Neural cell (in vitro differentiated cells): ENCODE data around the gene GSTA5. TPM values are rescaled to one million over a fixed set of nuclear protein-coding genes. Genes with fewer than 3 reads are reported as not detected.

Experiments
- H2AFZ ChIP-seq: fragments of 200-600, 300-800 bp; sonication (generic), shearing (Covaris generic); 2 replicates; pipeline ENCODE4 v1.6.0; 2014; ENCODE audit warnings: low read depth, mild to moderate bottlenecking, antibody characterized with exemption, low read length, moderate library complexity
- H3F3A ChIP-seq: fragments of 200-600 bp; shearing (Covaris generic); 2 replicates; pipeline ENCODE4 v1.6.1; 2016; ENCODE audit warnings: mild to moderate bottlenecking, moderate library complexity, mixed read lengths, antibody characterized with exemption, low read length; ENCODE audit not compliant: insufficient read depth, poor library complexity, severe bottlenecking
- H3K27ac ChIP-seq: fragments of 200-600, 300-800 bp; sonication (generic), shearing (Covaris generic); 2 replicates; pipeline ENCODE4 v1.5.1; 2014; ENCODE audit warnings: mild to moderate bottlenecking, low read length, moderate library complexity
- H3K27me3 ChIP-seq: fragments of 300-800, 200-600 bp; sonication (generic), shearing (Covaris generic); 2 replicates; pipeline ENCODE4 v1.6.0; 2014; ENCODE audit warnings: mild to moderate bottlenecking, low read depth, low read length, moderate library complexity; ENCODE audit not compliant: insufficient read depth
- H3K36me3 ChIP-seq: fragments of 300-800, 200-600 bp; sonication (generic), shearing (Covaris generic); 2 replicates; pipeline ENCODE4 v1.5.1; 2014; ENCODE audit warnings: mild to moderate bottlenecking, antibody characterized with exemption, low read length, moderate library complexity; ENCODE audit not compliant: insufficient read depth
- H3K4me2 ChIP-seq: fragments of 300-800, 200-600 bp; sonication (generic), shearing (Covaris generic); 2 replicates; pipeline ENCODE4 v1.6.0; 2014; ENCODE audit warnings: mild to moderate bottlenecking, low read length
- H3K4me3 ChIP-seq: fragments of 300-800, 200-600 bp; sonication (generic), shearing (Covaris generic); 2 replicates; pipeline ENCODE4 v1.5.1; 2014; ENCODE audit warnings: mild to moderate bottlenecking, low read length, moderate library complexity
- H3K79me2 ChIP-seq: fragments of 200-600 bp; shearing (Covaris generic); replicated peaks from 2 replicates; pipeline ENCODE4 v1.6.0; 2014; ENCODE audit warnings: mild to moderate bottlenecking, low read length, moderate library complexity; ENCODE audit not compliant: insufficient read depth
- H3K9ac ChIP-seq: fragments of 300-800, 200-600 bp; sonication (generic), shearing (Covaris generic); 2 replicates; pipeline ENCODE4 v1.6.1; 2016; ENCODE audit warnings: mild to moderate bottlenecking, low read length, mixed read lengths
- H3K9me2 ChIP-seq: fragments of 200-600 bp; shearing (Covaris generic); 2 replicates; pipeline ENCODE4 v1.6.1; 2016; ENCODE audit warnings: mild to moderate bottlenecking, low read length, mixed read lengths; ENCODE audit not compliant: insufficient read depth
- H3K9me3 ChIP-seq: fragments of 200-600, 300-800 bp; sonication (generic), shearing (Covaris generic); 2 replicates; pipeline ENCODE4 v1.6.1; 2016; ENCODE audit warnings: mild to moderate bottlenecking, mixed run types, low read length, moderate library complexity, mixed read lengths
- H4K20me1 ChIP-seq: fragments of 200-600 bp; shearing (Covaris generic); 2 replicates; pipeline ENCODE4 v1.6.1; 2016; ENCODE audit warnings: mild to moderate bottlenecking, mixed run types; ENCODE audit not compliant: insufficient read depth
- CTCF ChIP-seq: fragments of 450-650 bp; IDR thresholded peaks from 2 replicates; pipeline ENCODE4 v1.5.1; 2014; ENCODE audit warnings: antibody characterized with exemption, mild to moderate bottlenecking, moderate library complexity; ENCODE audit not compliant: poor library complexity, severe bottlenecking
- EP300 ChIP-seq: fragments of 450-650 bp; conservative IDR thresholded peaks from 2 replicates; pipeline ENCODE4 v1.6.1; 2014; ENCODE audit warnings: antibody characterized with exemption, mild to moderate bottlenecking, moderate library complexity; ENCODE audit not compliant: poor library complexity, severe bottlenecking
- EZH2 ChIP-seq: fragments of 200-600, 300-800 bp; shearing (Covaris generic), sonication (generic); IDR thresholded peaks from 2 replicates; pipeline ENCODE4 v1.6.1; 2014; ENCODE audit warnings: antibody characterized with exemption, low read length, borderline replicate concordance, mild to moderate bottlenecking; ENCODE audit not compliant: insufficient read depth, poor library complexity, severe bottlenecking
- MXI1 ChIP-seq: fragments of 450-650 bp; conservative IDR thresholded peaks from 2 replicates; pipeline ENCODE4 v1.6.1; 2014; ENCODE audit warnings: antibody characterized with exemption, mild to moderate bottlenecking; ENCODE audit not compliant: poor library complexity, severe bottlenecking
- POLR2AphosphoS5 ChIP-seq: IDR thresholded peaks from 2 replicates; pipeline ENCODE4 v1.6.1; 2012
- RAD21 ChIP-seq: fragments of 450-650 bp; conservative IDR thresholded peaks from 2 replicates; pipeline ENCODE4 v1.6.1; 2014; ENCODE audit warnings: antibody characterized with exemption, mild to moderate bottlenecking, moderate library complexity
- REST ChIP-seq: IDR thresholded peaks from 2 replicates; pipeline ENCODE4 v1.6.1; 2012; ENCODE audit warnings: borderline replicate concordance
- SMC3 ChIP-seq: fragments of 450-650 bp; conservative IDR thresholded peaks from 2 replicates; pipeline ENCODE4 v1.6.1; 2014; ENCODE audit warnings: antibody characterized with exemption, mild to moderate bottlenecking, moderate library complexity; ENCODE audit not compliant: poor library complexity
- TAF1 ChIP-seq: IDR thresholded peaks from 2 replicates; pipeline ENCODE4 v1.6.1; 2012; ENCODE audit warnings: low read depth
- polyA plus RNA-seq: library from polyadenylated mRNA; depleted of rRNA; stranded (reverse); fragments of >200 nt; gene quantifications from 2 replicates; pipeline ENCODE4 v1.2.3, GENCODE V29; 2014

The GSTA5 gene
- polyA plus RNA-seq, 1 donor from 2014 or later = not detected

- TF ChIP-seq CTCF = no peak
- TF ChIP-seq TAF1 = no peak
- no peak for TF ChIP-seq RAD21
- no peak for TF ChIP-seq MXI1
- no peak for TF ChIP-seq EZH2
- TF ChIP-seq SMC3 = no peak
- no peak for TF ChIP-seq POLR2AphosphoS5
- TF ChIP-seq EP300 = no peak
- TF ChIP-seq REST = no peak
- H3K9me3 ChIP-seq = no peaks in the 10 kb centered on the region
- H3K9me2 ChIP-seq = no peaks in the 10 kb centered on the region
- no peaks in the 10 kb centered on the region for H3K27me3 ChIP-seq
- no peaks in the 10 kb centered on the region for H3F3A ChIP-seq
- H3K9ac ChIP-seq = no peak overlapping the region
- H3K4me3 ChIP-seq = no peak overlapping the region
- no peaks in the 10 kb centered on the region for H3K79me2 ChIP-seq
- no peak overlapping the region for H2AFZ ChIP-seq
- no peaks in the 10 kb centered on the region for H4K20me1 ChIP-seq
- no peaks in the 10 kb centered on the region for H3K36me3 ChIP-seq
- no peak overlapping the region for H3K27ac ChIP-seq
- H3K4me2 ChIP-seq = no peak overlapping the region
Measured at GRCh38 chr6:52887910-52888524, 47.4 kb upstream of the GSTA5 start.

GRCh38 chr6:52881996-52882841, 41.6 kb upstream of the GSTA5 start:
- no peaks in the 10 kb centered on the region for H3K9me2 ChIP-seq
- TF ChIP-seq EP300 (no peak), CTCF (peak; percentile 55), SMC3 (no peak), RAD21 (peak; percentile 11)
- H3K9ac ChIP-seq = no peak overlapping the region
- H3K9me3 ChIP-seq = no peaks in the 10 kb centered on the region
- H3K36me3 ChIP-seq = no peaks in the 10 kb centered on the region
- H2AFZ ChIP-seq = no peak overlapping the region
- no peak overlapping the region for H3K4me3 ChIP-seq
- H3K79me2 ChIP-seq = no peaks in the 10 kb centered on the region
- no peaks in the 10 kb centered on the region for H3K27me3 ChIP-seq
- H3K4me2 ChIP-seq = no peak overlapping the region
- no peak overlapping the region for H3K27ac ChIP-seq
- H3F3A ChIP-seq = no peaks in the 10 kb centered on the region
- H4K20me1 ChIP-seq = no peaks in the 10 kb centered on the region
